Measurements from ENCODE around the gene SPTLC1.
"Not testable (repeated sequence)": the region's sequence is repeated elsewhere in the genome, so short reads cannot be mapped to it uniquely, and the experiment has no call there.

The SPTLC1 gene

DNA sequence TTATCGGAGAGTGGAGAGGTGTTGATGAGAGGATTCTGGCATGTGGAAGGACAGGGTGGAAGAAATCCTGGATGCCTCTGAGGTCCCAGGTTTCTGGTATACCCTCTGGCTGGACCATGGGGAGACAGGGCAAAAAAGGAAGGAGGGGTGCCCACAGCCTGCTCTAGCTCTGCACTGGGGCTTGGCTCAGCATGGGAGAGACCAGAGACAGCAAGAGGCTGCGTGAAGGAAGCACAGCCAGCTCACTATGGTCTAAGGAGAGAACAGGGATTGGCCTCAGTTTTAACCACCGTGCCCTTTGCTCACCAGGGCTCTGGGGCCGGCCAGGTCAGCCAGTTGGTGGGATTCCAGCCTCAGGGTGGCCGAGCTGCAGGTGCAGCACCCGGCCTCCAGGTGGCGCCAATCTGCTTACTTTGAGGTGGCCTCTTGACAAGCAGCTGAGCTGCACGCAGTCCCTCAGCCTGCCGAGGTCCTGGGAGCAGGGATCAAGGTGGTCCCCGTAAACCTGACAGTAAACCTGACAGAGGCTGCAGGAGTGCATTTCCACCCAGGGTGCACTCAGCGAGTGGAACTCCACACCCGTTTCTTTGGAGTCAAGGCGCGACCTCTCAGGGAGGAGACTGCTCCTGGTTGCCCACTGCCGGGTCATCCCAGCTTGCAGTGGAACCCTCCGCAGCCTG, 25.0 kb upstream of the SPTLC1 start:
- DNase-seq: peak in 9 of 14 donors; percentile 14 to 52 (median 38)

DNA sequence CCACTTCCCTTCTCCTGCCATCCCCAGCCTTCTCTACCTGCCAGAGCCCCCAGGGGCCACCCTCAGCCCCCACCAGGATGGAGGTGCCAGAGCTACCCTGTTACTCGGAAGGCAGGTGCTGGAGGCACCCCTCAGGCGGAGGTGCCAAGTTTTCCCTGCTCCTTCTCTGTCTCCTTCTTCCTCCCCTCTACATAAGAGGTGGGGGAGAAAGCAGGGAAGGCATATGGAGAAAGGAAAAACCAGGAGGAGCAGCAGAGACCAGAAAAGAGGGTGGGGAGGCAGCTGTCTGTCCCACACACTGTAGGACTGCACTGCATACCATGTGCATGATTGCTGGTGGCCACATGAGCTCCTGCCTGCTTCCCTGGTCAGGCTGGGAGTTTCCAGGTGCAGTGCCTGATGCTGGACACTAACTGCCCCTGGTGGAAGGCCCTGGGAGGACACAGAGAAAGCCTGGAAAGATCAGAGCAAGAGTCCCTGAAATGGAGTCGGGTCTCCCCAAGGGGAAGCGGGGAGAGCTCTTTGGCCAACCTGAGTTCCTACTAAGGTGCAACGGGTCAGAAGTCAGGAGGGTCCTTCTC, 23.8 kb upstream of the SPTLC1 start:
- DNase-seq: not testable (repeated sequence)

- peak in 11 of 14 donors; percentile 12 to 69 (median 32) for DNase-seq
These were observed 23.1 kb upstream of the SPTLC1 start for GRCh38 chr9:92138157-92138959.

GRCh38 chr9:92136184-92136858, 21.1 kb upstream of the SPTLC1 start:
- DNase-seq: no peak

- DNase-seq: no peak
These were observed 20.4 kb upstream of the SPTLC1 start for GRCh38 chr9:92135576-92135975.

GRCh38 chr9:92133949-92134604, 18.9 kb upstream of the SPTLC1 start:
- peak in 11 of 14 donors; percentile 28 to 85 (median 47) for DNase-seq

DNA sequence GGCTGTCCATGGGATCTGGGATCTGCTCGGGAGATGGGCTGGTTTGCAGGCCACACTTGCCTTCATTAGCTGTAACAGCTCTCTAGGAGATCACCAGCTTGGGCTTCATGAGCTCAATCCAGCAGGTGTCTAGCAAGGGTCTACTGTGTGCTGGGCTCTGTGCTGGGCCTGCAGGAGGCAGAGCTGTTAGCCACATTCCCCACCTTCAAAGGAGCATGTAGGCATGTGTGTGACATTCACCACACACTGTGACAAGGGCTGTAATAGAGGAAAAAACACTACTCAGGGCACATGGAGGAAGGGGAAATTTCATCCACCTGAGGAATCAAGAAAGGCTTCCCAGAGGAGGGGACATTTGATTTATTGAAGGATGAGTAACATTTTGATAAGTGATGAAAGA, 17.7 kb upstream of the SPTLC1 start:
- not testable (repeated sequence) for DNase-seq

DNA sequence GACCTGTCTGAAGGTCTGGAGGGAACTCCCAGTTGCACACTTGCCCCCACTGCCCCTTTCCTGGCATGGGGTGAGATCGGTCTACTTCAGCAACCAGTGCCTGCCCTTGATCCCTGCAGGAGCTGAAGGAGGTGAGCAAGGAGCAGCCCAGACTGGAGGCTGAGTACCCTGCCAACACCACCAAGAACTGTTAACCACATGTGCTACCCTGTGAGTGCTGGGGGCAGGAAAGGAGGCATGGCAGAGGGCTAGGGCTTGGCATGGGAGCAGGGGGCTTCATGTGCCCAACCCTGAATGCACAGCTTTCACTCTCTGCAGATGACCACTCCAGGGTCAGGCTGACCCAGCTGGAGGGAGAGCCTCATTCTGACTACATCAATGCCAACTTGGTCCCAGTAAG, 17.3 kb upstream of the SPTLC1 start:
- DNase-seq: no peak

- no peak for DNase-seq
These were observed 7.6 kb upstream of the SPTLC1 start for GRCh38 chr9:92122800-92123199.

DNA sequence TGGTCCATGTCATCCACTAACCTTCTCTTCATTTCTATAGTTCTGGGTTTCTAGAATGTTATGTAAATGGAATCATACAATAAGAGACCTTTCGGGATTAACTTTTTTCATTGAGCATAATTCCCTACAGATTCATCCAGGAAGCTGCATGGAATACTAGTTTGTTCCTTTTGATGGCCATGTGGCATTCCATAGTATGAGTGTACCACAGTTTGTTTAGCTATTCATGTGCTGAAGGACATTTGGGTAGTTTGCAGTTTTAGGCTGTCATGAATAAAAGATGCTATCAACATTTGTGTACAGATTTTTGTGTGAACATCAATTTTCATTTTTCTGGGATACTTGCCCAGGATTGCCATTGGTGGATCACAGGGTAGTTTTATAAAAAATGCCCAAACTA, 6.8 kb upstream of the SPTLC1 start:
- no peak for DNase-seq

DNA sequence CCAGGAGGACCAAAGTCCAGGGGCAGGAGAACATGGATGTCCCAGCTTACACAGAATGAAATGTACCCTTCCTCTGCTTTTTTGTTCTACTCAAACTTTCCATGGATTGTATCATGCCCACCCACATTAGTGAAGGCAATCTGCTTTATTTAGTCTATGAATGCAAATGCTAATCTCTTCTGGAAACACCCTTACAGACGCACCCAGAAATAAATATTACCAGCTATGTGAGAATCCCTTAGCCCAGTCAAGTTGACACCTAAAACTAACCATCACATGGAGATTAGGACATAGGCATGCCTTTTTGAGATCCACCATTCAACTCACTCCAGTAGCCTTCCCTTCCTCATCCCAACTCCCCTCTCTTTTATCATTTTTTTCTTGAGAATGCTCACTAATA, 6.1 kb upstream of the SPTLC1 start:
- no peak for DNase-seq

- no peak for DNase-seq
These were observed 4.9 kb upstream of the SPTLC1 start for GRCh38 chr9:92120138-92120537.

DNA sequence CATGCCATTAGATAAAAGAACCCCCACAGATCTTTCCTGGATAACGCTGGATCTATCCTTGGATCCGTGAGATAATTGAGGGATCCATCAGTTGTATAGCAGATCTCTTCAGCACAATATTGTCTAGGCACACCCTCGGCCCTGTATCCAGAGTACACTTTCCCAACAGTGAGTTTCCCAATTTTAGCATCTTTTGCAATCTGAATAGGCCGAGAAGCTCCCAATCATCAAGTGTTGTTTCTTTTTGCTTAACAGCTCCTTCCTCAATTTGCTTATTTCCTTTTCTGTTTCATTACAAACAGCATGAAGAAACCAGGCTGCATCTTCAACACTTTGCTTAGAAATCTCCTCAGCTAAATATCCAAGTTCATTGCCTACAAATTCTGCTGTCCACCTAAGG, 4.4 kb upstream of the SPTLC1 start:
- no peak for DNase-seq

DNA sequence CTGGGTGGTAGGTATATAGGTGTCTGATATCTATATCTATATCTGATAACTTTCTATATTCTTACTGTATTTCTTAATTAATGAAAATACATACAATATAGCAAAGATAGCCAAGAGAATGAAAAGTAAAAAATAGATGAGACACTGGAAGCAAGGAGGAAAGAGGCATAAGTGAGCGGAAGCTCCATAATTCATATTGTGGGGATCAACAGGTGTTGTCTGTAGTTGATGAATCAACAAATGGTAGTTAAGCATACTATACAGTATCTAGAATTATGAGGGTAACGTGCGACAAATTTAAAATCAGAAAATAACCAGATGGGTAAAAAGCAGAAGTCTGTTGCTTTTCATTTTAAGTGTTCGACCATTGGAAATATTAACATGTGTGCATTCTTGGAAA, 7.1 kb downstream of the SPTLC1 start:
- DNase-seq: no peak

DNA sequence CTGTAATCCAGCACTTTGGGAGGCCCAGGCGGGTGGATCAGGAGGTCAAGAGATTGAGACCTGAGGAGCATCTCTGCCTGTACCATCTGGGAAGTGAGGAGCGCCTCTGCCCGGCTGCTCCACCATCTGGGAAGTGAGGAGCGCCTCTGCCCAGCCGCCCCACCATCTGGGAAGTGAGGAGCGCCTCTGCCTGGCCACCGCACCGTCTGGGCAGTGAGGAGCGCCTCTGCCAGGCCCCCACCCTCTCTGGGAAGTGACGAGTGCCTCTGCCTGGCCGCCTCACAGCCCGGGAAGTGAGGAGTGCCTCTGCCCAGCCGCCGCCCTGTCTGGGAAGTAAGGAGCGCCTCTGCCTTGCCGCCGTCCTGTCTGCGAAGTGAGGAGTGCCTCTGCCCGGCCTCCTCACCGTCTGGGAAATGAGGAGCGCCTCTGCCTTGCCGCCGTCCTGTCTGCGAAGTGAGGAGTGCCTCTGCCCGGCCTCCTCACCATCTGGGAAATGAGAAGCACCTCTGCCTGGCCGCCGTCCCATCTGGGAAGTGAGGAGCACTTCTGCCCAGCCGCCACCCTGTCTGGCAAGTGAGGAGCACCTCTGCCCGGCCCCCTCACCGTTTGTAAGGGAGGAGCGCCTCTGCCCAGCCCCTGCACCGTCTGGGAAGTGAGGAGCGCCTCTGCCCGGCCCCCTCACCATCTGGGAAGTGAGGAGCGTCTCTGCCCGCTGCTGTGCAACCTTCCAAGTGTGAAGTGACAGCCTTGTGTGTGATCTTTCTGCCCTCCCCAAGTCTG, 9.6 kb downstream of the SPTLC1 start:
- DNase-seq: not testable (repeated sequence)

GRCh38 chr9:92103601-92104000, 11.6 kb downstream of the SPTLC1 start:
- not testable (repeated sequence) for DNase-seq

GRCh38 chr9:92100237-92100911, 14.8 kb downstream of the SPTLC1 start:
- DNase-seq: no peak

DNA sequence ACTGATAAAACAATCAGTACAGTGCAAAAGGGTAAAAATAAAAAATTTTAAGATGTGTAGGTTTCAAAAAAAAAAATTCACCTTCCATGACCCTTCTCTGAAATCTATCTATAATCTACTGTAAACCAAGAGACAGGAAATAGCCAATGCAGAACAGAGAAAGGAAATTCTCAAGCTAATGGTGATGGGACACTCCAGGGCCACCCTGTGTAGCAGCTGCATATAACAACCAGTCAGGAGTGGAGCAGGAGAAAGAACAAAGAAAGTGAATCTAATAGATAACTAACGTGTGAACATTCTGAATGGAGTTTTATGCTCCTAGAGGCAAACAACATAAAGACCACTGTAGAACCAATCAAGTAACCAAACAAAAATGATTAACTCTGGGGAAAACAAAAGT, 16.6 kb downstream of the SPTLC1 start:
- DNase-seq: no peak

GRCh38 chr9:92097997-92098482, 17.2 kb downstream of the SPTLC1 start:
- DNase-seq: peak in 13 of 14 donors; percentile 11 to 87 (median 66)

DNA sequence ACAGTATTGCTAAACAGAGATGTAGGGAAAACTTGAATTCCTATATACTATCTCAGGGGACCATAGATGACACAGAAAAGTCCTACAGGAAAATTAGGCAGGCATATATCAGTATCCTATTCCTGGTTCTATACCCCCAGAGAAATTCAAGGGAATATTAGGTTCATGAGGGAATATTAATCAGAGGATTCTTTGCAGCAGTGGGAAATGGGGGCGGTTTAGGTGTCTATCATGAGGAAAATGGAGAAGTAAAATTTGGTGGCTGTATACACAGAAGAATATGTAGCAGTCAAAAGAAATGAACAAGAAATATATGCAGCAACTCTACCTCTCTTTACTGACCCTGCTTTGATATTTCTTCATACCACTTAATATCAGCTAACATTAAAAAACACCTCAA, 20.0 kb downstream of the SPTLC1 start:
- DNase-seq: no peak

DNA sequence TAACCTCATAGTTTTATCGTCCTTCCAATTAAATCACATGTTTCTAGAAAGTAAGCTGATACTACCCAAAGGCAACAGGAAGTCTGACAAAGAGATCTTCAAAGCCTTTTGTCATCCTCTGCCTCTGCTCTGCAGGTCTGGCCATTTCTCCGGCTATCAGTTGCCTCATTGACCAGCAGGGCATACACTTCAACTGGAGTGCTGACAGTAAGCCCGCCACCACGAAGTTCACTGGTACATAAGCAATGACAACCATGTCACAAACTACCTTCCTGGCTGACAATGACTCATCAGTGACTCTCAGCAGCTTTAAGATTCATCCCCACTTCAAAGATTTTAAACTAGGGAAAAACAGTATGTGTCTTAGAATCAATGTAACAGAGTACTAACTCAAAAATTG, 20.6 kb downstream of the SPTLC1 start:
- no peak for DNase-seq
